ENCODE data around the gene RBM33.

The RBM33 gene

GRCh38 chr7:155741805-155742204, 97.3 kb downstream of the RBM33 start:
- TF ChIP-seq CTCF (conservative IDR thresholded peaks at IDR 0.05) (no peak), ZFX (IDR thresholded peaks at IDR 0.05) (no peak)
- no peak overlapping the region for H3K27ac ChIP-seq

DNA sequence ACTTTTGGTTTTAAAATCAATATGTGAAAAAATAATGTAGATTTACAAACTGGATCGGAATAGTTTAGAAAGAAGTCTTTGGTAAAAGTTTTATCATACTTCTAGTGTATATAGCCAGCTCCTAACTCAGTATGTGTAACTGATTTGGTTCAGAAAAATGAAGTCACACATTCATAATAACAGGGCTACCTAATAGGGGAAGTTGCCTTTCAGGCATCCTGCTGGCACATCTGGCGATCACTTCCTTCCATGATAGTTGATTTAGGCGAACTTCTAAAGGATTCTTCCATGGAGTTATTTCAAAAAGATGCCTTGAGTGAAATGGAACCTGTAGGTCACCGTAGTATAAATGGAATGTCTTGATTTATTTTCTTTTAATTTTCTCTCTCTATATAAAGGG, 98.7 kb downstream of the RBM33 start:
- TF ChIP-seq ZFX (IDR thresholded peaks at IDR 0.05): no peak
- TF ChIP-seq CTCF (conservative IDR thresholded peaks at IDR 0.05): no peak
- H3K27ac ChIP-seq: no peak overlapping the region

- TF ChIP-seq ZFX (IDR thresholded peaks at IDR 0.05) (no peak), CTCF (conservative IDR thresholded peaks at IDR 0.05) (no peak)
Measured at GRCh38 chr7:155744971-155745683, 100.7 kb downstream of the RBM33 start.

DNA sequence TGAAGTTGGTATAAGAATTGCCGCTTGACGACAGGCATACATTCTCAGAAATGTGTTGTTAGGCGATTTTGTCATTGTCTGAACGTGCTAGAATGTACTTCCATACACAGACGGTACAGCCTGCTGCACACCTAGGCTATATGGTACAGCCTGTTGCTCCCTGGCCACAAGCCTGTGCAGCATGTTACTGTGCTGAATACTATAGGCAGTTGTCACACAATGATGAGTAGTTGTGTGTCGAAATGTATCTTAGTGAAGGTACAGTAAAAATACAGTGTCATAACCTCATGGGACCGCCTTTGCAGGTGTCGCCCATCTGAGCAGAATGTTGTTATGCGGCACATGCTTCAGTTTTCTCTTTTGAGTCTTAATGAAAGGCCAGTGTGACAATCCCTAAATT, 101.3 kb downstream of the RBM33 start:
- no peak overlapping the region for H3K27ac ChIP-seq
- TF ChIP-seq CTCF (conservative IDR thresholded peaks at IDR 0.05) (no peak), ZFX (IDR thresholded peaks at IDR 0.05) (no peak)

More at GRCh38 chr7:155744971-155745683, 100.7 kb downstream of the RBM33 start:
- no peak overlapping the region for H3K27ac ChIP-seq

- no peak overlapping the region for H3K27ac ChIP-seq
- no peak for TF ChIP-seq ZFX (IDR thresholded peaks at IDR 0.05)
- TF ChIP-seq CTCF (conservative IDR thresholded peaks at IDR 0.05): no peak
Measured at GRCh38 chr7:155746188-155746587, 101.7 kb downstream of the RBM33 start.

GRCh38 chr7:155747209-155747608, 102.7 kb downstream of the RBM33 start:
- TF ChIP-seq CTCF (conservative IDR thresholded peaks at IDR 0.05): no peak
- no peak for TF ChIP-seq ZFX (IDR thresholded peaks at IDR 0.05)
- no peak overlapping the region for H3K27ac ChIP-seq

DNA sequence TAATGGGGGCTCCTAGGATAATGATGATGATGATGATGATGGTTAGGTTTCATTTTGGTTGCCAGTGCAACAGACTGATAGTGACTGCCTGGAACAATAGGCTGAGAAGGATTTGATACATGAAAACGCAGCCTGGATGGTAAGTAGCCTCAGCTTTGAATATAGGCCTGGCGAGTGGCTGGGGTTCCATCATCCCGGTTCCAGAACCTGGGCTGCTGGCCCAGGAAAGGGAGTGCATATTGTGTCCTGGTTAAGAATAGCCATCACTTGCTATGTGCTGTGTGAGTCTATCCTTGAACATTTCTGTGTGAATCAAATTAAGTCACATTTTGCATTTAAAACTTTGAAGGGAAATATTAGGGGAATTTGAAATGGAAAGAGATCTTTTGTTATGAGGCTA, 105.1 kb downstream of the RBM33 start:
- H3K27ac ChIP-seq: no peak overlapping the region

More for the DNA sequence above, 105.1 kb downstream of the RBM33 start:
- TF ChIP-seq ZFX (IDR thresholded peaks at IDR 0.05) (no peak), CTCF (conservative IDR thresholded peaks at IDR 0.05) (no peak)

Measured in C4-2B (cell line).